Astrocyte (in vitro differentiated cells and primary cell): Measurements from ENCODE around the gene ANKRD24. TPM values are rescaled to one million over a fixed set of nuclear protein-coding genes. Genes with fewer than 3 reads are reported as not detected.

ENCODE experiments used
- DNase-seq: peaks from one replicate; pipeline ENCODE4 v3.0.0-alpha.2; 2010; ENCODE audit warnings: low read depth
- FAIRE-seq: peaks from 2 replicates; lab custom pipeline; 2011; peaks lifted over from hg19 to GRCh38; lab: Jason Lieb, UNC
- H2AFZ ChIP-seq: 2 replicates; pipeline ENCODE4 v1.6.0; 2012; ENCODE audit warnings: low read depth, low read length, inconsistent platforms
- H3K27ac ChIP-seq: 2 replicates; pipeline ENCODE4 v1.5.1; 2011; ENCODE audit warnings: low read depth, low read length, inconsistent platforms
- H3K27me3 ChIP-seq: 2 replicates; pipeline ENCODE4 v1.6.0; 2011; ENCODE audit warnings: low read length, inconsistent platforms; ENCODE audit not compliant: insufficient read depth
- H3K36me3 ChIP-seq: 2 replicates; pipeline ENCODE4 v1.5.1; 2011; ENCODE audit warnings: low read length, inconsistent platforms; ENCODE audit not compliant: insufficient read depth
- H3K4me1 ChIP-seq: 2 replicates; pipeline ENCODE4 v1.5.1; 2011; ENCODE audit warnings: low read length, inconsistent platforms; ENCODE audit not compliant: insufficient read depth
- H3K4me2 ChIP-seq: 2 replicates; pipeline ENCODE4 v1.6.0; 2012; ENCODE audit warnings: low read length, inconsistent platforms
- H3K4me3 ChIP-seq: 2 replicates; pipeline ENCODE4 v1.5.1; 2011; ENCODE audit warnings: low read depth, mild to moderate bottlenecking, low read length, inconsistent platforms; ENCODE audit not compliant: insufficient read depth
- H3K79me2 ChIP-seq: 2 replicates; pipeline ENCODE4 v1.6.0; 2012; ENCODE audit warnings: mild to moderate bottlenecking, low read length, inconsistent platforms; ENCODE audit not compliant: insufficient read depth
- H3K9ac ChIP-seq: 2 replicates; pipeline ENCODE4 v1.6.0; 2012; ENCODE audit warnings: mild to moderate bottlenecking, low read length, inconsistent platforms
- H3K9me3 ChIP-seq: 2 replicates; pipeline ENCODE4 v1.5.1; 2012; ENCODE audit warnings: low read depth, mild to moderate bottlenecking, low read length, inconsistent platforms; ENCODE audit not compliant: insufficient read depth
- H4K20me1 ChIP-seq: 2 replicates; pipeline ENCODE4 v1.6.0; 2012; ENCODE audit warnings: low read length, inconsistent platforms; ENCODE audit not compliant: insufficient read depth
- H3K27ac Mint-ChIP-seq: one replicate; pipeline ENCODE4 v1.8.0; 2021; ENCODE audit warnings: mild to moderate bottlenecking, mixed read lengths; ENCODE audit not compliant: unreplicated experiment
- H3K27me3 Mint-ChIP-seq: one replicate; pipeline ENCODE4 v1.8.0; 2021; ENCODE audit warnings: low read depth, mixed read lengths; ENCODE audit not compliant: unreplicated experiment
- H3K36me3 Mint-ChIP-seq: one replicate; pipeline ENCODE4 v1.8.0; 2021; ENCODE audit warnings: low read depth, mixed read lengths; ENCODE audit not compliant: unreplicated experiment
- H3K4me1 Mint-ChIP-seq: one replicate; pipeline ENCODE4 v1.8.0; 2021; ENCODE audit warnings: low read depth, mixed read lengths; ENCODE audit not compliant: unreplicated experiment
- H3K4me3 Mint-ChIP-seq: one replicate; pipeline ENCODE4 v1.8.0; 2021; ENCODE audit warnings: mild to moderate bottlenecking, moderate library complexity, mixed read lengths; ENCODE audit not compliant: unreplicated experiment
- H3K9me3 Mint-ChIP-seq: one replicate; pipeline ENCODE4 v1.8.0; 2021; ENCODE audit warnings: mild to moderate bottlenecking, mixed read lengths; ENCODE audit not compliant: unreplicated experiment
- EZH2 ChIP-seq: IDR thresholded peaks from 2 replicates; pipeline ENCODE4 v1.6.1; 2012; ENCODE audit warnings: mild to moderate bottlenecking, low read length, inconsistent platforms; ENCODE audit not compliant: insufficient read depth
- total RNA-seq: library from RNA; stranded (reverse); gene quantifications from 2 replicates; pipeline ENCODE4 v1.2.1, GENCODE V29; 2021
- TF ChIP-seq, protein P1 (sequence below): IDR thresholded peaks from 2 replicates; pipeline ENCODE4 v1.5.1; 2011; ENCODE audit warnings: low read depth, mild to moderate bottlenecking, inconsistent platforms, low read length, moderate library complexity; ENCODE audit not compliant: insufficient read depth

The ANKRD24 gene
- total RNA-seq, 1 donor from 2014 or later, result 0.73 TPM

DNA sequence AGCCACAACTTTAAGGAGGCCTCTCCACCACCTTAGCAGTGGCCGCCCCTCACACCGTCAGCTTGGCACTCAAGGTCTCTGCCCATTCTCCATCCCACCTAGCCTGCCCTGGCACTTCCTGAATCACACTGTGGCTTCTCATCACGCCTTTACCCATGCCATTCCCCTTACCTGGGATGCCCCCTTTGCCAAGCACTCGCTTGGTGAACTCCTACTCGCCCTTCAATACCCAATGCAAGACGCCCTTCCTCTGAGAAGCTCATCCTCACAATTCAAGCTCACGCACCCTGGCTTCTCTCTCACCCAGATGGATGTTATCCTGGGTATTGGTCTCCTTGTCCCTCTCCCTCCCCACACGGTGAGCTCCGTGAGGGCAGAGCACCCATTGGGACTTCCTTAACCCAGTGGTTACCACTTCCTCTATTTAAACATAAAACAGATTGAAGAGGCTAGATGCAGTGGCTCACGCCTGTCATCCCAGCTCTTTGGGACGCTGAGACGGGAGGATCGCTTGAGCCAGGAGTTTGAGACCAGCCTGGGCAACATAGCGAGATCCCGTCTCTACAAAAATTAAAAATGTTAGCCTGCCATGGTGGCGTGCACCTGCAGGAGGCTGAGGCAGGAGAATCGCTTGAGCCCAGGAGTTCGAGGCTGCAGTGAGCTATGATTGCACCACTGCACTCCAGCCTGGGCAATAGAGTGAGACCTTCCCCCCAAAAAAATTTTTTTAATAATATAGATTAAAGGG lies 83.9 kb downstream of the ANKRD24 start:
- no peak overlapping the region for H3K4me3 ChIP-seq
- H4K20me1 ChIP-seq, result peaks cover 6% of the 10 kb centered on the region
- H3K4me1 ChIP-seq, result no peaks in the 10 kb centered on the region
- no peaks in the 10 kb centered on the region for H3K79me2 ChIP-seq
- peaks cover 5% of the 10 kb centered on the region for H3K36me3 ChIP-seq
- no peak for TF ChIP-seq EZH2
- TF ChIP-seq, protein P1, sequence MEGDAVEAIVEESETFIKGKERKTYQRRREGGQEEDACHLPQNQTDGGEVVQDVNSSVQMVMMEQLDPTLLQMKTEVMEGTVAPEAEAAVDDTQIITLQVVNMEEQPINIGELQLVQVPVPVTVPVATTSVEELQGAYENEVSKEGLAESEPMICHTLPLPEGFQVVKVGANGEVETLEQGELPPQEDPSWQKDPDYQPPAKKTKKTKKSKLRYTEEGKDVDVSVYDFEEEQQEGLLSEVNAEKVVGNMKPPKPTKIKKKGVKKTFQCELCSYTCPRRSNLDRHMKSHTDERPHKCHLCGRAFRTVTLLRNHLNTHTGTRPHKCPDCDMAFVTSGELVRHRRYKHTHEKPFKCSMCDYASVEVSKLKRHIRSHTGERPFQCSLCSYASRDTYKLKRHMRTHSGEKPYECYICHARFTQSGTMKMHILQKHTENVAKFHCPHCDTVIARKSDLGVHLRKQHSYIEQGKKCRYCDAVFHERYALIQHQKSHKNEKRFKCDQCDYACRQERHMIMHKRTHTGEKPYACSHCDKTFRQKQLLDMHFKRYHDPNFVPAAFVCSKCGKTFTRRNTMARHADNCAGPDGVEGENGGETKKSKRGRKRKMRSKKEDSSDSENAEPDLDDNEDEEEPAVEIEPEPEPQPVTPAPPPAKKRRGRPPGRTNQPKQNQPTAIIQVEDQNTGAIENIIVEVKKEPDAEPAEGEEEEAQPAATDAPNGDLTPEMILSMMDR, result no peak
- no peak overlapping the region for H3K4me2 ChIP-seq
- H2AFZ ChIP-seq, result no peak overlapping the region
- Mint-ChIP-seq H3K27ac (no peak overlapping the region), H3K36me3 (peaks cover 7% of the 10 kb centered on the region), H3K4me3 (no peak overlapping the region), H3K4me1 (no peaks in the 10 kb centered on the region), H3K9me3 (no peaks in the 10 kb centered on the region), H3K27me3 (no peaks in the 10 kb centered on the region)
- no peak for DNase-seq
- H3K9me3 ChIP-seq, result no peaks in the 10 kb centered on the region
- FAIRE-seq, result no peak
- no peaks in the 10 kb centered on the region for H3K27me3 ChIP-seq
- H3K27ac ChIP-seq, result no peak overlapping the region
- H3K9ac ChIP-seq, result no peak overlapping the region

DNA sequence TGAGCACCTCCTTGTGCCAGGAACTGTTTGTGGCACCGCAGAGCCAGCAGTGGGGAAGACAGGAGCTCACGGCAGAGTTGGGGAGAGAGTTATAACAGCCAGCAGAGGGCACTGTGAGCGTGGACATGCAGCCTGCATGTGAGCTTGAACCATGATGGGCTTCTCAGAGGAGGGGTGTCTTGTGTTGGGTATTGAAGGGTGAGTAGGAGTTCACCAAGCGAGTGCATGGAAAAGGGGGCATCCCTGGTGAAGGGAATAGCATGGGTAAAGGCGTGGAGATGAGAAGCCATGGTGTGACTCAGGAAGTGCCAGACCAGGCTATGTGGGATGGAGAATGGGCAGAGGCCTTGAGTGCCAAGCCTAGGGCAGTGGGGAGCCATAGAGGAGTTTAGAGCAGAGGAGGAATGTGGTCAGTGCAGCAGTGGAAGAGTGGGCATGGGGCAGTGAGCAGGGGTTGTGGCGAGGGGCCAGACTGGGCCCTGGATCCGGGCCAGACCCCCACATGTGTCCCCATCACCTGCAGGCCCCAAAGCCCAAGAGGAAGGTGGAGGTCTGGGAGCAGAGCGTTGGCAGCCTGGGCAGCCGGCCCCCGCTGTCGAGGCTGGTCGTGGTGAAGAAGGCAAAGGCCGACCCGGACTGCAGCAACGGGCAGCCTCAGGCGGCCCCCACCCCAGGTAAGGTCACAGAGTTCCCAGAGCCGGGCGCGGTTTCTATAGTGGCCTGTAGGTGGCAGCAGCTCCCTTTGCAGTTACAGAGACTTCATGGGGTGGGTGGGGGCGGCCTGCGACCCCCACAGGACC lies 84.8 kb downstream of the ANKRD24 start:
- FAIRE-seq, result no peak

More for the DNA sequence above, 84.8 kb downstream of the ANKRD24 start:
- no peaks in the 10 kb centered on the region for H3K4me1 Mint-ChIP-seq
- H3K27ac Mint-ChIP-seq, result no peak overlapping the region
- H3K9me3 Mint-ChIP-seq, result peaks cover 2% of the 10 kb centered on the region
- Histone ChIP-seq H3K27ac (no peak overlapping the region), H3K27me3 (no peaks in the 10 kb centered on the region), H3K79me2 (no peaks in the 10 kb centered on the region), H3K9me3 (no peaks in the 10 kb centered on the region), H4K20me1 (peaks cover 6% of the 10 kb centered on the region), H3K4me3 (no peak overlapping the region), H3K4me2 (no peak overlapping the region), H3K36me3 (peaks cover 5% of the 10 kb centered on the region), H3K4me1 (no peaks in the 10 kb centered on the region), H2AFZ (no peak overlapping the region), H3K9ac (no peak overlapping the region)
- DNase-seq, result no peak
- no peak overlapping the region for H3K4me3 Mint-ChIP-seq
- TF ChIP-seq, protein P1, result peak; percentile 42
- TF ChIP-seq EZH2, result no peak
- no peaks in the 10 kb centered on the region for H3K27me3 Mint-ChIP-seq
- H3K36me3 Mint-ChIP-seq, result peaks cover 12% of the 10 kb centered on the region
